Astrocyte of the cerebellum (primary cell): Measurements from ENCODE around the gene GPR55.

ENCODE experiments used
- DNase-seq: peaks from one replicate; pipeline ENCODE4 v3.0.0-alpha.2; 2011; ENCODE audit warnings: low read depth
- H3K4me3 ChIP-seq: 2 replicates; pipeline ENCODE4 v1.5.1; 2011; ENCODE audit warnings: mild to moderate bottlenecking, low read depth, low read length, moderate library complexity
- in situ Hi-C: cut with HindIII; loops from 2 replicates; pipeline ENCODE4 v1.10.0; 2017; ENCODE audit warnings: low sequenced_read_pairs
- TF ChIP-seq, protein P1 (sequence below): IDR thresholded peaks from 2 replicates; pipeline ENCODE4 v1.5.1; 2012; ENCODE audit warnings: low read length, low read depth, moderate library complexity, mild to moderate bottlenecking; ENCODE audit errors: missing control alignments

The GPR55 gene

DNA sequence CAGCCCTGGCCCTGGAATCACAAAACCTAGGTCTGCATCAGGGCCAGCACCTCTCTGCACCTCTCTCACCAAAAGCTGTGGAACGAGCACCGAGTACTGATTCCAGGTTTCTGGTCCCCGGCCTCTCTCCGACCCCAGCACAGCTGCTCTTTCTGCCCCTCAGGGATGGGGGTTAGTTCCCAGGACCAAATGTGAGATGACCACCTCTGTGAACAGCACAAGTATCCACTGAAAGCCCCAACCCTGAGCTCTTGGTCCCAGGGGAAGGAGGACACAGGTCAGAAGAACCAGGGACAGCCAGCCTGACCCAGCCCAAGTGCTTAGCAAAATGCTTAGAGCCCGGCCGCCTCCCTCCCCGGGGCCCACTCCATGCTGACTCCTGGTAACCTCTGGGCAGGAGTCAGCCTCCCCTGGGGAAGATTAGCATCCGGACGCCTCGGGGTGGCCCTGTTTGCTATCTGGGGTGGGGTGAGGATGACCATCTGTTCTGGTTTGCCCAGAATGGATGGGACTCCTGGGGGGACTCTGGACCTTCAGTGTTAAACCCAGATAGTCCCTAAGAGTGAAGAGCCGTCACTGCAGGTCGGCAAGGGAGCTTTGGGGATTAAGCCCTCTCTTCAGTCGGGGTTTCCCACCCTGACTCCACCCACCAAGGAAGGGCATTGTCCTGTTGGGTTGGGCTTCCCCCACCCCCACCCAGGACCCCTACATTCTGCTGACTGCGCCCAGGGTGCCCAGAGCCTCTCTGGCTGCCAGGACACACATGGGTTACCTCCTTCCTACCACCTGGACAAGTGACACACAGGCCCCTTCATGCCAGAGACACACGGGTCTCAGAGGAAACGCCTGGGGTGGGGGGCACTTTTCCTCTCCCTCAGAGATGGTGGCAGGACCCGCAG, 9.4 kb upstream of the GPR55 start:
- TF ChIP-seq, protein P1, sequence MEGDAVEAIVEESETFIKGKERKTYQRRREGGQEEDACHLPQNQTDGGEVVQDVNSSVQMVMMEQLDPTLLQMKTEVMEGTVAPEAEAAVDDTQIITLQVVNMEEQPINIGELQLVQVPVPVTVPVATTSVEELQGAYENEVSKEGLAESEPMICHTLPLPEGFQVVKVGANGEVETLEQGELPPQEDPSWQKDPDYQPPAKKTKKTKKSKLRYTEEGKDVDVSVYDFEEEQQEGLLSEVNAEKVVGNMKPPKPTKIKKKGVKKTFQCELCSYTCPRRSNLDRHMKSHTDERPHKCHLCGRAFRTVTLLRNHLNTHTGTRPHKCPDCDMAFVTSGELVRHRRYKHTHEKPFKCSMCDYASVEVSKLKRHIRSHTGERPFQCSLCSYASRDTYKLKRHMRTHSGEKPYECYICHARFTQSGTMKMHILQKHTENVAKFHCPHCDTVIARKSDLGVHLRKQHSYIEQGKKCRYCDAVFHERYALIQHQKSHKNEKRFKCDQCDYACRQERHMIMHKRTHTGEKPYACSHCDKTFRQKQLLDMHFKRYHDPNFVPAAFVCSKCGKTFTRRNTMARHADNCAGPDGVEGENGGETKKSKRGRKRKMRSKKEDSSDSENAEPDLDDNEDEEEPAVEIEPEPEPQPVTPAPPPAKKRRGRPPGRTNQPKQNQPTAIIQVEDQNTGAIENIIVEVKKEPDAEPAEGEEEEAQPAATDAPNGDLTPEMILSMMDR = no peak

DNA sequence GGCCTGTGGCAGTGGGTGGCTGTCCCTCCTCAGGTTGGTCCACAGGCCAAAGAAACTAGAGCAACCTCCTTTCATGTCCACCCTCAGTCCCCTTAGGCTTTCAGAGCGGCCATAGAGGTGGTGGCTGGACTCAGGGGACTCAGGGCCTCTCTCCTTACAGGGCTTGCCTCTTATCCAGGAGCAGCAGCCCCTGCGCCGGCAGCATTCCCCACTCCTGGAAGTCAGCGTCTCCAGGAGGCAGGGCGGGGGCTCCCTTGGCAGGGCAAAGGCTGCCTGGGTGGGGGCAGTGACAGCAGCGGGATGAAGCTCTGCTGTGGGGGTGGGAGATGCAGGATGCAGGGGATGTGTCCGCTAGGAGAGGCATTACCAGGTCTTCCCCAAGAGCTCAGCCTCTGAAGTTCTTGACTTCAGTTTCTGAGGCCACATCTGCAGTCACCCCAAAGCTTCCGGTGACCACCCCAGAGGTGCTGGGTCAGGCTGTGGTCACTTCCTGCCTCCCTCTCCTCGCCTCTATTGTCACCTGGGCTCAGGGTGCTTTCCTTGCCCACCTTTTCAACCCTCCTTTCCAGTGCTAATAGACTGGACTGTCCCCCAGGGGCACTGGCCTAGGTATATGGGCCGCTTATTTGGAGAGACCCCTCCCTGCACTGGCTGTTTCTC, 8.6 kb upstream of the GPR55 start:
- in situ Hi-C loops = no loop called here
- DNase-seq = no peak
- TF ChIP-seq, protein P1 = no peak
- H3K4me3 ChIP-seq = no peak overlapping the region

More for the DNA sequence above, 9.4 kb upstream of the GPR55 start:
- DNase-seq = no peak
- in situ Hi-C loops = no loop called here
- H3K4me3 ChIP-seq = no peak overlapping the region

DNA sequence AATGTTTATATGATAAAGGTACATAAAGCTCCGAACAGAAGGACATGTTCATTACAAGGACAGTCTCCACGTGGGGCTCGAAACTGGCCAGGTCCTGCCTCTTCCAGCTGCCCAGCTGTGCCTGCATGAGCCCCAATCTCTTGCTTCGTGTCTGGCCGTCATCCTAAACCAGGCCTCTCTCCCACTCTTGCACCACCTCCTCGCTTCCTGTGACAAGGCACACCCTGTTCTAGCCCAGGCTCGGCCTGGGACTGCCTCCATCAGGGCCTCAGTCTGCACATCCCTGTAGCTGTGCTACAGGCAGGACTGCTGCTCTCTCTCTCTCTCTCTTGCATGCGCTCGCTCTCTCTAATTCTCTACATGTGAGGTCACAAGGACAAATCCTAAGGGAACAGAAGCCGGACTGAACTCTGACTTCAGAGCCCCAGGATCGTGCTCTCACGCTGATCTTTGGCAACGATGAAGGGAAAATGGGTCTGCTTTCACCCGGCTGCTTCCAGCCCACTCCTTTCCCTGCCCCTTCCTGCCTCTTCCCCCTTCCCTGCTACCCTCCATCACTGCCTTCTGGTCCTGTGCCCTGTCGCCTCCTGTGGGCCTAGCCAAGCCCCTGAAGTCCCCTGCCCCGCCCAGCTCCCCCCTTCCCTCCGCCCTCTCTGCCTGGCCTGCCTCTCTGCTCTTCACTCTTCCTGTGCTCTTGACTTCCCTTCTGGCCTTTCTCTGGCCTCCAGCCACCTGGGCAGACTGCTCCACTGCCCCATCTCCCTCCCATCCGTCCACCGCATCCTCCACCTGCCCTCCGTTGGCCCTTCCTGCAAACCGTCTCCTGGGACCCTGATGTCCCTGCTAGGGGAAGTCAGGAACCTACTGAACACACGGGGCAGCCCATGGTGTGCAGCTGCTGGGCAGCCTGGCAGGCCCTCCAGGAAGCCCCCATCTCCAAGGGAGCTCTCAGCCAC, 7.8 kb upstream of the GPR55 start:
- in situ Hi-C loops = no loop called here
- DNase-seq = no peak
- TF ChIP-seq, protein P1 = no peak
- H3K4me3 ChIP-seq = no peak overlapping the region

DNA sequence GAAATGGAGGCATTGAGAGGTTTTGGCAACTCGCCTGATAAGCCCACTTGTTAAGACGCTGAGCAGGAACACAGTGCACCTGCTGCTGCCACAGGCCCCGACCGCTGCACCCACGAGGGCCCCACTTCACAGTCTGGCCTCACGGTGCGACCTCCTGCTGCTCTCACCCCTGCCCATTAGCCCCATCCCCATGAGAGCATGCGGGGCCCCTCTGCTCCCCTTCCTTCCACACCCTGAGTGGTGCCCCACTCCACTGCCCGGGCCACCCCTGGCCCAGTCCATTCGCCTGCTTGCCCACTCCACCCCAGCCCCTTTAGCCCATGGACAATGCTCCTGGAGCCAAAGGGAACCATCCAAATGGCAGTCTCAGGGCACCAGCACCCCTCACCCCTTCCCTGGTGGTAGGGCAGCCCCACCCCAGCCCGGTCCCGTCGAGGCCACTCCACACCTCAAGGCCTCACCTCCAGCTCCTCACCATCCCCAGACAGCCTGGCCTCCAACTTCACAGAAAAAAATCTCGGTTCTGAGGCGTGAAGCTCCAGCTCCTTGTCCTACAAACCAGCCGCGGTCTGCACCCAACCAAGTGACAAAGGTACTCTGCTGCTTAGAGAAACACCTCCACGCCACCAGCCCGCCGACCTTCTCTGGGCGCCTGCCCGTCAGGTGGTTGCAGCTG, 6.7 kb upstream of the GPR55 start:
- in situ Hi-C loops = no loop called here

DNA sequence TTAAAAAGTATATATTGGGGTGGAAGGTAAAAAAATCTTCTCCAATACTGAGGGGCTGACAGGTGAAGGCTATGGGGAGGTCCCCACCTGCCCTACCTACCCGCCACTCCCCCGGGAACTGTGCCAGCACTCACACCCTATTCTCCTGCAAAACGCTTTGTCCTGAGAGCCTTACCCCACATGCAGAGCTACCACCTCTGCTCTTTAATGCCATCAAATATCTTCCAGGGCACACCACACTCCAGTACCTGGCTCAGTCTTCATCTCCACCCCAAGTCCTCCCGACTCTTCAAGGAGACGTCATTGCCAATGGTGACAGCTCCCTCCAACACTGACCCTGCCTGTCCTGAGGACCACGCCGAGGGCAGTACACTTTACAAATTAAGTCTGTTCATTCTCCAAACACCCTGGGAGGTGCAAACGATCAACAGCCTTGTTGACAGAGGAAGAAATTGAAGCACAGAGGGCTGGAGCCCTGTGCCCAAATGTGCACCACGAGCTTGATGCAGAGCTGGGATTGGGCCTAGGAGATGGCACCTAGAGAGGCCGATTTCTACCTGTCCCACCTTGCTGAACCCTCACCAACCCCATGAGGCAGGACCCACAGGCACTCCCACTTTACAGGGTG, 6.0 kb upstream of the GPR55 start:
- DNase-seq = no peak
- in situ Hi-C loops = no loop called here
- TF ChIP-seq, protein P1 = no peak

More for the DNA sequence above, 6.7 kb upstream of the GPR55 start:
- TF ChIP-seq, protein P1 = no peak
- no peak for DNase-seq
- no peak overlapping the region for H3K4me3 ChIP-seq

More for the DNA sequence above, 6.0 kb upstream of the GPR55 start:
- H3K4me3 ChIP-seq = no peak overlapping the region
